OCI-LY1 (cell line): Measurements from ENCODE around the gene SPATA46.

Source experiments
- EZH2 ChIP-seq: fragments of 200-600 bp; sonication (generic), shearing (Covaris generic); IDR thresholded peaks from 2 replicates; pipeline ENCODE4 v1.8.0; 2017; ENCODE audit warnings: borderline replicate concordance, mixed run types, mild to moderate bottlenecking, antibody characterized with exemption, low read length, moderate library complexity, mixed read lengths
- TF ChIP-seq, protein P1 (sequence below): fragments of 200-600 bp; sonication (generic), shearing (Covaris generic); IDR thresholded peaks from 2 replicates; pipeline ENCODE4 v1.5.1; 2017; ENCODE audit warnings: mild to moderate bottlenecking, antibody characterized with exemption, low read length, moderate library complexity, mixed read lengths

DNA sequence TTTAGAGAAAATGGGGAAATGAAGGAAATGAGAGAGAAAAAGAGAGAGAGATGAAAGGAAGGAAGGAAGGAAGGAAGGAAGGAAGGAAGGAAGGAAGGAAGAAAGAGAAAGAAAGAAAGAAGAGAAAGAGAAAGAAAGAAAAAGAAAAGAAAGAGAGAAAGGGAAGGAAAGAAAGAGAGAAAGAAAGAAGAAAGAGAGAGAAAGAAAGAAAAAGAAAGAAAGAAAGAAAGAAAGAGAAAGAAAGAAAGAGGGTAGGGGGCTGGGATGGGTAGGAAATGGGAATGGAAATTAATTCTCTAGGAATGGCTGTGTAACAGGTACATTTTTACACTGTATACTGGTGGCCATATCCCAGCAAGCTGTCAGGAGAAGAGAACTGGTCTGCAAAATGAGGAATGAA is 39.6 kb upstream of the SPATA46 start:
- TF ChIP-seq, protein P1, sequence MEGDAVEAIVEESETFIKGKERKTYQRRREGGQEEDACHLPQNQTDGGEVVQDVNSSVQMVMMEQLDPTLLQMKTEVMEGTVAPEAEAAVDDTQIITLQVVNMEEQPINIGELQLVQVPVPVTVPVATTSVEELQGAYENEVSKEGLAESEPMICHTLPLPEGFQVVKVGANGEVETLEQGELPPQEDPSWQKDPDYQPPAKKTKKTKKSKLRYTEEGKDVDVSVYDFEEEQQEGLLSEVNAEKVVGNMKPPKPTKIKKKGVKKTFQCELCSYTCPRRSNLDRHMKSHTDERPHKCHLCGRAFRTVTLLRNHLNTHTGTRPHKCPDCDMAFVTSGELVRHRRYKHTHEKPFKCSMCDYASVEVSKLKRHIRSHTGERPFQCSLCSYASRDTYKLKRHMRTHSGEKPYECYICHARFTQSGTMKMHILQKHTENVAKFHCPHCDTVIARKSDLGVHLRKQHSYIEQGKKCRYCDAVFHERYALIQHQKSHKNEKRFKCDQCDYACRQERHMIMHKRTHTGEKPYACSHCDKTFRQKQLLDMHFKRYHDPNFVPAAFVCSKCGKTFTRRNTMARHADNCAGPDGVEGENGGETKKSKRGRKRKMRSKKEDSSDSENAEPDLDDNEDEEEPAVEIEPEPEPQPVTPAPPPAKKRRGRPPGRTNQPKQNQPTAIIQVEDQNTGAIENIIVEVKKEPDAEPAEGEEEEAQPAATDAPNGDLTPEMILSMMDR, result no peak
- no peak for TF ChIP-seq EZH2
